SK-N-MC (cell line): ENCODE results near the gene MBOAT2.

ENCODE experiments used
- EZH2 ChIP-seq: fragments of 200-600 bp; sonication (generic); IDR thresholded peaks from one replicate; pipeline ENCODE4 v1.6.1; 2017; ENCODE audit warnings: antibody characterized with exemption
- FOXP2 ChIP-seq: optimal IDR thresholded peaks from 2 replicates; pipeline ENCODE3; 2011; ENCODE audit warnings: mild to moderate bottlenecking, moderate library complexity; ENCODE audit not compliant: insufficient read depth; ENCODE audit errors: extremely low read length, control extremely low read depth
- POLR2AphosphoS5 ChIP-seq: IDR thresholded peaks from 2 replicates; pipeline ENCODE4 v1.6.1; 2012; ENCODE audit warnings: mild to moderate bottlenecking, low read depth, low read length, borderline replicate concordance

DNA sequence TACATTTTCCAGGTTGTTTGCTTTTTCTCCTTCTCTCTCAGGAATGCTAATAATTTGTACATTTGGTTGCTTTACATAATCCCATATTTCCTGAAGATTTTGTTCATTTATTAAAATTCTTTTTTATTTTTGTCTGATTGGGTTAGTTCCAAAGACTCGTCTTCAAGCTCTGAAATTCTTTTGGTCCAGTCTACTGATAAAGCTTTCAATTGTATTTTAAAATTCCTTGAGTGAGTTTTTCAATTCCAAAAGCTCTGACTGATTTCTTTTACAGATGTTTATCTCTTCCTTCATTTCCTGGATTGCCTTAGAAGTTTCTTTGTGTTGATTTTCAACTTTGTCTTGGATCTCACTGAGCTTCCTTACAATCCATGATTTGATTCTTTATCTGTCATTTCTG lies 50.0 kb downstream of the MBOAT2 start:
- no peak for TF ChIP-seq POLR2AphosphoS5
- no peak for TF ChIP-seq EZH2
- TF ChIP-seq FOXP2 = no peak
